Calu3 (cell line): Measurements from ENCODE around the gene SPACA4. TPM values are rescaled to one million over a fixed set of nuclear protein-coding genes. Genes with fewer than 3 reads are reported as not detected.
A peak's percentile ranks its signal among the peaks of the same experiment; 100 is the strongest.

ENCODE experiments used
- BruUV-seq: library from RNA; stranded (reverse); fragments of 400-500 nt; replicated peaks from 2 replicates; lab custom pipeline; 2021; lab: Mats Ljungman, UMichigan
- CTCF ChIA-PET: fragments of 300-600 bp; sonication (Branson Sonifier 250); formaldehyde crosslinking; loops from one replicate; lab custom pipeline; 2022; ENCODE audit warnings: antibody characterized with exemption; lab: Charles Lee
- DNase-seq: peaks from one replicate; pipeline ENCODE4 v3.0.0; 2022
- H3K27ac Mint-ChIP-seq: one replicate; pipeline ENCODE4 v1.8.0; 2022; ENCODE audit warnings: mixed read lengths; ENCODE audit not compliant: unreplicated experiment
- H3K27me3 Mint-ChIP-seq: one replicate; pipeline ENCODE4 v1.8.0; 2022; ENCODE audit warnings: mixed read lengths; ENCODE audit not compliant: unreplicated experiment
- H3K36me3 Mint-ChIP-seq: one replicate; pipeline ENCODE4 v1.8.0; 2022; ENCODE audit warnings: mild to moderate bottlenecking, moderate library complexity, mixed read lengths; ENCODE audit not compliant: insufficient read depth, unreplicated experiment
- H3K4me1 Mint-ChIP-seq: one replicate; pipeline ENCODE4 v1.8.0; 2022; ENCODE audit warnings: mild to moderate bottlenecking, low read depth, mixed read lengths; ENCODE audit not compliant: unreplicated experiment
- H3K4me3 Mint-ChIP-seq: one replicate; pipeline ENCODE4 v1.8.0; 2022; ENCODE audit warnings: mild to moderate bottlenecking, low read depth, moderate library complexity, mixed read lengths; ENCODE audit not compliant: unreplicated experiment
- H3K9me3 Mint-ChIP-seq: one replicate; pipeline ENCODE4 v1.8.0; 2022; ENCODE audit warnings: low read depth, mixed read lengths; ENCODE audit not compliant: unreplicated experiment
- intact Hi-C: fragments of 100-400 bp; cut with micrococcal nuclease; formaldehyde crosslinking; loops from one replicate; pipeline ENCODE4 v1.10.0; 2022; ENCODE audit not compliant: unreplicated experiment
- total RNA-seq: library from RNA; stranded (reverse); gene quantifications from 2 replicates; pipeline ENCODE4 v1.2.3, GENCODE V29; 2022
- TF ChIP-seq, protein P1 (sequence below): fragments of 200-600 bp; IDR thresholded peaks from one replicate; pipeline ENCODE4 v1.8.0; 2022; ENCODE audit warnings: antibody characterized with exemption; ENCODE audit not compliant: unreplicated experiment

The SPACA4 gene
- total RNA-seq, 1 experiment from 2014 or later: not detected

DNA sequence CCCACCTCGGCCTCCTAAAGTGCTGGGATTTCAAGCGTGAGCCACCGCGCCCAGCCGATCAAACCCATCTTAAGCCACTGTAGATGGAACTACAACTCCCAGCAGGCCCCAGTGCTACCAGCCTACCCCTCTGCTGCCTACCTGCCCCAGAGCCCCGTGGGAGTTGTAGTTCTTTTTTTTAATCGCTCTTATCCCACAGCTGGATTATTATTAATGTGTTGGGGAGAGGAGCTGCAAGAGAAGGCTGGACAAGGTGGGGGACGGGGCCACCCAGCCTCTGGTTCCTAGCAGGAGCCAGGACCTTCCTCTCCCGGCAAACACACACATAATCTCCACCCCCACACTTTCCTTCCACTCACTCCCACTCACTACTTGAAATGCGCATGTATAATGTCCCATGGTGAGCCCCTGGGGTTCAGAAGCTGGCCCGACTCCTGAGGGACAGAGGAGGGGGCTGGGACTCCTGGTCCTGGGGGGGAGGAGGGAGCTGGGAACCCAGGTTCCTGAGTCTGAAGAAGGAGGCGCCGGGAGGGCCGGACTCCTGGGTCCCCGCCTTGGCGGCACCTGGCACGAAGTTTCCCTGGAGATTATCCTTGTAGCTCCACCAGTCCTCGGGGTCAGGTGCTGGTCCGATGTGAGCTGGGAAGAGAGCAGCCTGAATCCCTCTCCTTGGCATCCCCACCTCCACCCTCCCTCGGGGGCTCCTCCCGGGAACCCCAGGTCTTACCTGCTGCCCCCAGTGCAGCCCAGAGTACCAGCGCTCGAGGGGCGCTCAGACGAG lies 38.5 kb downstream of the SPACA4 start:
- CTCF ChIA-PET: interaction anchor here (0.8 to 2.4 kb wide), 11 partner anchors 12 to 198 kb away, joined by 3 to 13 read pairs (median 5); no protein-coding TSS in a partner anchor
- peak overlapping the region; percentile 55 for H3K4me3 Mint-ChIP-seq
- H3K27me3 Mint-ChIP-seq: peaks cover 69% of the 10 kb centered on the region
- H3K9me3 Mint-ChIP-seq: no peaks in the 10 kb centered on the region
- TF ChIP-seq, protein P1, sequence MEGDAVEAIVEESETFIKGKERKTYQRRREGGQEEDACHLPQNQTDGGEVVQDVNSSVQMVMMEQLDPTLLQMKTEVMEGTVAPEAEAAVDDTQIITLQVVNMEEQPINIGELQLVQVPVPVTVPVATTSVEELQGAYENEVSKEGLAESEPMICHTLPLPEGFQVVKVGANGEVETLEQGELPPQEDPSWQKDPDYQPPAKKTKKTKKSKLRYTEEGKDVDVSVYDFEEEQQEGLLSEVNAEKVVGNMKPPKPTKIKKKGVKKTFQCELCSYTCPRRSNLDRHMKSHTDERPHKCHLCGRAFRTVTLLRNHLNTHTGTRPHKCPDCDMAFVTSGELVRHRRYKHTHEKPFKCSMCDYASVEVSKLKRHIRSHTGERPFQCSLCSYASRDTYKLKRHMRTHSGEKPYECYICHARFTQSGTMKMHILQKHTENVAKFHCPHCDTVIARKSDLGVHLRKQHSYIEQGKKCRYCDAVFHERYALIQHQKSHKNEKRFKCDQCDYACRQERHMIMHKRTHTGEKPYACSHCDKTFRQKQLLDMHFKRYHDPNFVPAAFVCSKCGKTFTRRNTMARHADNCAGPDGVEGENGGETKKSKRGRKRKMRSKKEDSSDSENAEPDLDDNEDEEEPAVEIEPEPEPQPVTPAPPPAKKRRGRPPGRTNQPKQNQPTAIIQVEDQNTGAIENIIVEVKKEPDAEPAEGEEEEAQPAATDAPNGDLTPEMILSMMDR: no peak
- peaks cover 6% of the 10 kb centered on the region for H3K36me3 Mint-ChIP-seq
- DNase-seq: peak; percentile 72
- H3K4me1 Mint-ChIP-seq: peaks cover 20% of the 10 kb centered on the region
- intact Hi-C loops: loop anchor here (2.0 kb wide), 1 partner anchor 140 kb away; no protein-coding TSS in a partner anchor
- BruUV-seq: no TSS peak
- H3K27ac Mint-ChIP-seq: no peak overlapping the region

DNA sequence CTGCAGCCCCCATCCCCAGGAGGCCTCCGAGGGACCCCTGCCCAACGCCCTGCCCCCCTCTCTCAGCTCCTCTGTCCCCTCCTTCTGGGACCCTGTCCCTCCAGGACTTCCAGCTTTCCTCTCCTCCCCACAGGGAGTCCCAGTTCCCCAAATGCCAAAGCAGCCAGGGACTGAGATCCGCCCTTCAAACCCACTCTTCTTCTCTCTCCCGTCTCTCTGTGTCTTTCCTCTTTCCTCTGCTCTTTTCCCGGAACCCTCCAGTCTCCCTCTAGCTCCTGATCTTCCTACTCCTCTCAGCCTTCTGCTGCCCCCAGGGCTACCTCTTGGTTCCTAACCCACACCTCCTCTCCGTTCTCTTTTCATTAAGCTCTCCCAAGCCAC lies 39.1 kb downstream of the SPACA4 start:
- H3K36me3 Mint-ChIP-seq: peaks cover 6% of the 10 kb centered on the region
- BruUV-seq: no TSS peak
- TF ChIP-seq, protein P1: no peak
- H3K9me3 Mint-ChIP-seq: no peaks in the 10 kb centered on the region
- no peak for DNase-seq
- H3K27ac Mint-ChIP-seq: no peak overlapping the region
- H3K27me3 Mint-ChIP-seq: peaks cover 64% of the 10 kb centered on the region
- intact Hi-C loops: loop anchor here (2.0 kb wide), 1 partner anchor 139 kb away; no protein-coding TSS in a partner anchor
- H3K4me3 Mint-ChIP-seq: peak overlapping the region; percentile 55
- peaks cover 19% of the 10 kb centered on the region for H3K4me1 Mint-ChIP-seq
- CTCF ChIA-PET: interaction anchor here (0.6 to 2.4 kb wide), 16 partner anchors 8 to 348 kb away, joined by 3 to 13 read pairs (median 4); partner anchors contain the start of genes GYS1 and RUVBL2

DNA sequence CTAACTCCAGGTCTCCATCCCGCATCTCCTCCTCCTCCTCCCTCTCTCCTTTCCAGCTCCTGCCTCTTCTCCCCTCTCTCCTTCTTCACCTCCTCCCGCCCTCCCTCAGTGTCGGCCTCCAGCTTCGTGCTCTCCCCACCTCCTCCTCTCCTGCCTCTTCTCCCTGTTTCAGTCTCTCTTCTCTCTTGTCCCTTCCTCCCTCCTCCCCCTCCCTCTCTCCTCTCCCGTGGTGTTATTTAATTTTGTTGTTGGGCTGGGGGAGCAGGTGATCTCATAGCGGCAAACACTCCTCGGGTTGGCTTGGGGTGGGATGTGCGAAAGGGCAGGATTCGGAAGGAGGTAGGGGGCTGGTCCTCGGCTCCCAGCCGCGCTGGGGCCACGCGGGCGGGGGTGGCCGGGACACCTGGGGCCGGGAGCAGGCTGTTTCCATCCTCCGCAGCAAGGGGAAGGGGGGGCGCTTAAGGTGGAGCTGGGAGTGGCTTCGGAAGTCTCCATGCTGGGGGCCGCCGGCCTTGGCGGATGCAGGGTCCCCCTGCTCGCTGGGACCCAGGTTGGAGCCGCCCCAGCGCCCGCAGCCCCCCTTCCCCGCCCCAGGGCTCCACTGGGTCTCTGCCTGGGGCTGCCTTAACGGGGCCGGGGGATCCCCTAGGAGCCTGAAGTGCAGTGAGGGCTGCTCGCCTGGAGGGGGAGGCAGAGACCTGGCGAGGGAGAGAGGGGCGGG lies 39.6 kb downstream of the SPACA4 start, which contains the start of gene CA11:
CA11 (minus strand) TSS at position 187 of the 721 bp plus-strand sequence. CDS start 555 bp downstream, outside the sequence.
- CTCF ChIA-PET: interaction anchor here (0.6 to 2.4 kb wide), 16 partner anchors 8 to 347 kb away, joined by 3 to 13 read pairs (median 4); partner anchors contain the start of genes GYS1 and RUVBL2
- Mint-ChIP-seq H3K4me1 (peaks cover 19% of the 10 kb centered on the region), H3K36me3 (peaks cover 6% of the 10 kb centered on the region), H3K27ac (no peak within 1 kb of the TSS), H3K4me3 (peak within 1 kb of the TSS; percentile 55), H3K9me3 (no peaks in the 10 kb centered on the region), H3K27me3 (peaks cover 59% of the 10 kb centered on the region)
- BruUV-seq: no TSS peak
- TF ChIP-seq, protein P1: peak; percentile 91
- intact Hi-C loops: no loop called here
- peak; percentile 94 for DNase-seq

DNA sequence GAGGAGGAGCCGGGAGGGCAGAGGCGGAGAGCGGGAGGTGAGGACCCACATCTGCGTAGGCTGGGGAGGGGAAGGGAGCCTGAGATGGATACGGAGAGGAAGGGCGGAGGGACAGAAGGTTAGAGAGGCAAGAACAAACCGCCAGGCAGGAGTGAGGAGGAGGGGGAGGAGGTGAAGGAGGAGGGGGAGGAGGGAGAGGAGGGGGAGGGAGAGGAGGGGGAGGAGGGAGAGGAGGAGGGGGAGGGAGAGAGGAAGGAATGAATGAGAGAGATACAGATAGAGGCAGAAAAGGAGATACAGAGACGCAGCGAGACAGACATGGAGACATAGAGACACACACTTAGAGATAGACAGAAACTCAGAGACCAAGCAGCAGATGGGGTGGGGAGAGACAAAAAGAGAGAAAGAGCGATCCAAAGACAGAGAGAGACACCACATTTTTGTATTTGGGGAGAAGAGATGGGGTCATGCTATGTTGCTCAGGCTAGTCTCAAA lies 40.2 kb downstream of the SPACA4 start:
- CTCF ChIA-PET: interaction anchor here (0.6 to 2.4 kb wide), 10 partner anchors 9 to 347 kb away, joined by 3 to 13 read pairs (median 5); partner anchors contain the start of genes GYS1 and RUVBL2
- Mint-ChIP-seq H3K4me1 (peaks cover 19% of the 10 kb centered on the region), H3K4me3 (peak overlapping the region; percentile 55), H3K27ac (no peak overlapping the region), H3K36me3 (peaks cover 6% of the 10 kb centered on the region), H3K9me3 (no peaks in the 10 kb centered on the region), H3K27me3 (peaks cover 53% of the 10 kb centered on the region)
- no TSS peak for BruUV-seq
- DNase-seq: no peak
- TF ChIP-seq, protein P1: no peak
- intact Hi-C loops: no loop called here
